GM23248 (cell line): ENCODE data around the gene CHD1. TPM values are rescaled to one million over a fixed set of nuclear protein-coding genes. Genes with fewer than 3 reads are reported as not detected.

Experiments
- DNase-seq: peaks from one replicate; pipeline ENCODE4 v3.0.0-alpha.2; 2015
- H2AFZ ChIP-seq: fragments of 200-600 bp; sonication (generic); 2 replicates; pipeline ENCODE4 v1.6.1; 2016; ENCODE audit warnings: antibody characterized with exemption
- H3F3A ChIP-seq: fragments of 200-600 bp; sonication (generic); 2 replicates; pipeline ENCODE4 v1.6.1; 2016; ENCODE audit warnings: mild to moderate bottlenecking, antibody characterized with exemption, mixed run types; ENCODE audit not compliant: insufficient read depth
- H3K27ac ChIP-seq: fragments of 200-600 bp; sonication (generic); 2 replicates; pipeline ENCODE4 v1.5.1; 2016; ENCODE audit warnings: mild to moderate bottlenecking
- H3K27me3 ChIP-seq: fragments of 200-600 bp; sonication (generic); replicated peaks from 2 replicates; pipeline ENCODE4 v1.6.1; 2016; ENCODE audit warnings: mild to moderate bottlenecking; ENCODE audit not compliant: insufficient read depth
- H3K36me3 ChIP-seq: fragments of 200-600 bp; sonication (generic); 2 replicates; pipeline ENCODE4 v1.6.1; 2016; ENCODE audit warnings: low read depth, mild to moderate bottlenecking
- H3K4me1 ChIP-seq: fragments of 200-600 bp; sonication (generic); 2 replicates; pipeline ENCODE4 v1.6.1; 2016; ENCODE audit warnings: mild to moderate bottlenecking; ENCODE audit not compliant: insufficient read depth
- H3K4me2 ChIP-seq: fragments of 200-600 bp; sonication (generic); one replicate; pipeline ENCODE4 v1.6.1; 2016; ENCODE audit warnings: mild to moderate bottlenecking; ENCODE audit not compliant: unreplicated experiment
- H3K4me3 ChIP-seq: fragments of 200-600 bp; sonication (generic); 2 replicates; pipeline ENCODE4 v1.5.1; 2016; ENCODE audit warnings: mild to moderate bottlenecking
- H3K79me2 ChIP-seq: fragments of 200-600 bp; sonication (generic); 2 replicates; pipeline ENCODE4 v1.6.1; 2016; ENCODE audit warnings: mild to moderate bottlenecking; ENCODE audit not compliant: insufficient read depth
- H3K9ac ChIP-seq: fragments of 200-600 bp; sonication (generic); 2 replicates; pipeline ENCODE4 v1.6.1; 2016; ENCODE audit warnings: mild to moderate bottlenecking
- H3K9me2 ChIP-seq: fragments of 200-600 bp; sonication (generic); 2 replicates; pipeline ENCODE4 v1.6.1; 2016; ENCODE audit warnings: mixed run types, mild to moderate bottlenecking, moderate library complexity; ENCODE audit not compliant: insufficient read depth
- H3K9me3 ChIP-seq: fragments of 200-600 bp; sonication (generic); one replicate; pipeline ENCODE4 v1.6.1; 2017; ENCODE audit warnings: low read depth
- H4K20me1 ChIP-seq: fragments of 200-600 bp; sonication (generic); 2 replicates; pipeline ENCODE4 v1.6.0; 2016; ENCODE audit not compliant: insufficient read depth
- EZH2 ChIP-seq: fragments of 200-600 bp; sonication (generic); IDR thresholded peaks from 2 replicates; pipeline ENCODE4 v1.6.1; 2018; ENCODE audit warnings: antibody characterized with exemption, mild to moderate bottlenecking; ENCODE audit not compliant: insufficient read depth, poor library complexity, severe bottlenecking
- EZH2phosphoT487 ChIP-seq: fragments of 200-600 bp; sonication (generic); IDR thresholded peaks from 2 replicates; pipeline ENCODE4 v1.6.1; 2018; ENCODE audit warnings: antibody characterized with exemption, moderate library complexity, mild to moderate bottlenecking, low read depth; ENCODE audit not compliant: insufficient read depth
- WGBS, 2 experiments: methylation state at CpG; one replicate each; pipeline ENCODE4 v1.1.6; 2015 to 2017; ENCODE audit warnings: low lambda C conversion rate in 2 of 2, low coverage in 1 of 2; ENCODE audit errors: missing lambda C conversion rate in 2 of 2; 5-methylcytosine and 5-hydroxymethylcytosine counted together
- in situ Hi-C: fragments of 300-500 bp; cut with MboI; formaldehyde crosslinking; loops from 2 replicates; pipeline ENCODE4 v1.15.0; 2020
- polyA plus RNA-seq: library from polyadenylated mRNA; unstranded; fragments of >200 nt; fragmentation: Nextera tagmentation; extraction: Ambion mirVana; gene quantifications from 2 replicates; pipeline ENCODE4 v1.2.1, GENCODE V29; 2016
- total RNA-seq: library from RNA; depleted of rRNA; stranded (reverse); fragments of >200 nt; shearing (Covaris generic); gene quantifications from 2 replicates; pipeline ENCODE4 v1.2.3, GENCODE V29; 2014

CHD1 gene
- total and polyA plus RNA-seq, 2 experiments from 2014 or later, result 11.1 to 28.1 TPM

- Histone ChIP-seq H3K27me3 (no peaks in the 10 kb centered on the region), H3K79me2 (no peaks in the 10 kb centered on the region), H3K9ac (no peak overlapping the region), H3K4me1 (no peaks in the 10 kb centered on the region), H3F3A (no peaks in the 10 kb centered on the region), H3K27ac (no peak overlapping the region), H3K9me3 (no peaks in the 10 kb centered on the region), H3K9me2 (no peaks in the 10 kb centered on the region), H3K36me3 (no peaks in the 10 kb centered on the region), H4K20me1 (no peaks in the 10 kb centered on the region), H3K4me2 (no peak overlapping the region), H2AFZ (no peak overlapping the region), H3K4me3 (no peak overlapping the region)
- in situ Hi-C loops, result no loop called here
- no peak for DNase-seq
- 84 to 92% methylated on average over 5 of the region's 5 CpGs for WGBS, 2 experiments
- no peak for TF ChIP-seq EZH2
- TF ChIP-seq EZH2phosphoT487, result no peak
These were observed 25.7 kb upstream of the CHD1 start for GRCh38 chr5:98954392-98955028.

- no peak overlapping the region for H3K27ac ChIP-seq
- no peaks in the 10 kb centered on the region for H3K9me2 ChIP-seq
- peaks cover 36% of the 10 kb centered on the region for H3K4me1 ChIP-seq
- no peak overlapping the region for H3K9ac ChIP-seq
- H3K27me3 ChIP-seq, result no peaks in the 10 kb centered on the region
- peaks cover 14% of the 10 kb centered on the region; the same call in 1 of the 2 replicates for H3F3A ChIP-seq
- peak; percentile 22 for DNase-seq
- H3K4me3 ChIP-seq, result no peak overlapping the region
- H3K79me2 ChIP-seq, result peaks cover 10% of the 10 kb centered on the region
- 91 to 93% methylated on average over 3 of the region's 3 CpGs for WGBS, 2 experiments
- H3K4me2 ChIP-seq, result no peak overlapping the region
- no peaks in the 10 kb centered on the region for H3K9me3 ChIP-seq
- no peak overlapping the region for H2AFZ ChIP-seq
- in situ Hi-C loops, result no loop called here
- TF ChIP-seq EZH2, result no peak
- no peak for TF ChIP-seq EZH2phosphoT487
- peaks cover 4% of the 10 kb centered on the region; the same call in 1 of the 2 replicates for H4K20me1 ChIP-seq
- H3K36me3 ChIP-seq, result no peaks in the 10 kb centered on the region
These were observed 14.0 kb upstream of the CHD1 start for GRCh38 chr5:98942847-98943246.

GRCh38 chr5:98941131-98941883, 12.5 kb upstream of the CHD1 start:
- Histone ChIP-seq H3F3A (peaks cover 14% of the 10 kb centered on the region; the same call in 1 of the 2 replicates), H3K4me2 (peak overlapping the region; percentile 60), H3K9ac (no peak overlapping the region), H3K27ac (no peak overlapping the region), H4K20me1 (peaks cover 4% of the 10 kb centered on the region; the same call in 1 of the 2 replicates), H3K4me1 (peaks cover 42% of the 10 kb centered on the region), H3K4me3 (no peak overlapping the region), H3K9me3 (no peaks in the 10 kb centered on the region), H3K36me3 (no peaks in the 10 kb centered on the region), H3K27me3 (no peaks in the 10 kb centered on the region), H3K9me2 (no peaks in the 10 kb centered on the region), H3K79me2 (peaks cover 21% of the 10 kb centered on the region), H2AFZ (no peak overlapping the region)
- no peak for TF ChIP-seq EZH2phosphoT487
- no peak for TF ChIP-seq EZH2
- WGBS, 2 experiments, result 95 to 97% methylated on average over 6 of the region's 6 CpGs
- no peak for DNase-seq
- in situ Hi-C loops, result no loop called here

- no peak overlapping the region for H2AFZ ChIP-seq
- peak; percentile 65 for DNase-seq
- H3K36me3 ChIP-seq, result no peaks in the 10 kb centered on the region
- H3K9ac ChIP-seq, result no peak overlapping the region
- peaks cover 4% of the 10 kb centered on the region; the same call in 1 of the 2 replicates for H4K20me1 ChIP-seq
- peak overlapping the region; percentile 60 for H3K4me2 ChIP-seq
- H3K4me3 ChIP-seq, result 0 out of 2 replicates have a peak overlapping the region, but pooled peaks have one; percentile 22
- no peaks in the 10 kb centered on the region for H3K9me3 ChIP-seq
- peaks cover 28% of the 10 kb centered on the region for H3K79me2 ChIP-seq
- TF ChIP-seq EZH2phosphoT487 (no peak), EZH2 (no peak)
- in situ Hi-C loops, result no loop called here
- peaks cover 14% of the 10 kb centered on the region; the same call in 1 of the 2 replicates for H3F3A ChIP-seq
- WGBS, 2 experiments, result 3 to 5% methylated on average over 2 of the region's 2 CpGs
- H3K4me1 ChIP-seq, result peaks cover 45% of the 10 kb centered on the region
- H3K27ac ChIP-seq, result no peak overlapping the region; the same call in 1 of the 2 replicates
- H3K9me2 ChIP-seq, result no peaks in the 10 kb centered on the region
- no peaks in the 10 kb centered on the region for H3K27me3 ChIP-seq
These were observed 11.8 kb upstream of the CHD1 start for GRCh38 chr5:98940581-98940980.
